ENCODE measurements around the gene TRAK1.

The TRAK1 gene

DNA sequence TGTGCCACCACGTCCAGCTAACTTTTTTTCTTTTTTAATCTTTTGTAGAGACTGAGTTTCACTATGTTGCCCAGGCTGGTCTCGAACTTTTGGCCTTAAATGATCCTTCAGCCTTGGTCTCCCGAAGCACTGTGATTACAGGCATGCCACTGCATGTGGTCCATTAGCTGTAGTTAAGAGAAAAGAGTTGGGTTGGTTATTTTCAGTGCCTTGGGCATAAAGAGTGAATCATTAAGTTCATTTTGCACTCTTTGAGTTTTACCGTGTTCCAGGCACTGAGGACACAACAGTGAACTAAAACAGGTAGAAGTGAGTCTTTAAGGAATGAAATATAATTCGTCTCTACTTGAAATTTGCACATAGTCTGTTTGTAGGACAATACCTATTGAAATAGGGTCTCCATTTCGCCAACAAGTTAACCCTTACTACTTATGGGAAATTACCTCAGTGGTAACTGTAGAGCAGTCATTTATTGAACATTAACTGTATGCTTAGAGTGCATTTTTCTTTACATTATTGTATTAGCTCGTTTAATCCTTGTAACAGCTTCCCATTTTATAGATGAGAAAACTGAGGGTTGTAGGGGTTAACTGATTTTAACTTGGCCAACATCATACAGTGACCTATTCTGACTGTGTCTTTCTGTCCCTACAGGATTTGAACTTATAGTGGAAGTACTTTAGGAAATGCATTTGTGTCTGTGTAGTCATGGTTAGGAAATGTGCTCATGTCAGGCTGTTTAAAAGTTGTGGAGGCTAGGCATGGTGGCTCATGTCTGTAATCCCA, 22.7 kb upstream of the TRAK1 start:
- DNase-seq = no peak

GRCh38 chr3:42070089-42070488, 21.1 kb upstream of the TRAK1 start:
- DNase-seq = no peak

DNA sequence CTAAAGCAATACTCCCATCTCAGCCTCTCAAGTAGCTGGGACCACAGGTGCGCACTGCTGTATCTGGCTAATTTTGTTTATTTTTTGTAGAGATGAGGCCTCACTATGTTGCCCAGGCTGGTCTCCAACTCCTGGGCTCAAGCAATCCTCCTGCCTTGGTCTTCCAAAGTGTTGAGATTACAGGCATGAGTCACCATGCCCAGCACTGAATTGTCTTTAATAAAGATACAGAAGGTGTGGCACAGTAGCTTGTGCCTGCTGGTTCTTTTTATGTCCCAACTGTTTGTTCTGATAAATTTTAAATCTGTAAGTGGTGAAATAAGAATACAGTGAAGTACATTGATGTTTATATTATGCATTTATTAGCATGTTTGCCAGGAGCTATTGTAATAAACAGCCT, 20.6 kb upstream of the TRAK1 start:
- no peak for DNase-seq

DNA sequence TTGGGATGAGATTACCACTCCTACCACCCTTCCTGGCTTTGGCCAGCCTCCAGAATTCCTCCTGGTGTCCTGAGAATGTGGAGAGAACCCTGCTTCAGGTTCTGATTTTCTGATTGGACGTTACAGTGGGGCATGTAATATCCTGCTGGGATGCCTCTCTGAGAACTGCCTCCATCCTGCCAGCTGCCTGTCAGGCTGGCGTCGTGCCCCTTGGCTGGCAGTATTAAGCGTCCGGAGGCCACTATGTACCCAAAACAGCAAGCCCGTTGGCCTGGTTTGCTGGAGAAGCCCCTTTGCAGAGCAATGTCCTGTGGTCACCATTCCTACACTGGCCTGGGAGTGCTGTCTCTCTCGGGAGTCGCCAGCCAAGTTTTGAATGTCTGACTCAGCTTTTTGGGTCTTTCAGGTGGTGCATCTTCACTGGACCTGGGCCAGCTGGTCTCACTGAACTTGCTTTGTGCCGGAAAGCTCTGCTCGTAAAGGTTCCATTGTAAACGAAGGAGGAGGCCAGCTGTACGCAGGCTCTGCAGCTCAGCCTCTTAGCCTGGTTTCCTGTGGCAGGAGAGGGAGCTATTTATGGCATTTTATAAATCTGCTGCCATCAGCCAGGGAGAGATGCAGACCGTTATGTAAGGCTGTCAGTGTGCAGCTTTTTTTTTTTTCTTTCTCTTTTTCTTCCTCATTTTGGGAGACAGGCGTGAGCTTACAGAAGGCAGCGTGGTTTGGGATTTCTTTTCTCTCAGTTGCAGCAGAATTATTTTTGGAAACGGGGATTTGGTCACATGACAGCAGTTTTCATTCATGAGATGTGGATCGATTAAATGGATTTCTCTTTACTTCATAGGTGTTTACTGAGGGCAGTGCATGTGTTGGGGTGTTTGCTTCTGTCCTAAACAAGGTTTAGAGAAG, 19.0 kb upstream of the TRAK1 start:
- no peak for DNase-seq

- DNase-seq = no peak
These were observed 18.3 kb upstream of the TRAK1 start for GRCh38 chr3:42072831-42073301.

DNA sequence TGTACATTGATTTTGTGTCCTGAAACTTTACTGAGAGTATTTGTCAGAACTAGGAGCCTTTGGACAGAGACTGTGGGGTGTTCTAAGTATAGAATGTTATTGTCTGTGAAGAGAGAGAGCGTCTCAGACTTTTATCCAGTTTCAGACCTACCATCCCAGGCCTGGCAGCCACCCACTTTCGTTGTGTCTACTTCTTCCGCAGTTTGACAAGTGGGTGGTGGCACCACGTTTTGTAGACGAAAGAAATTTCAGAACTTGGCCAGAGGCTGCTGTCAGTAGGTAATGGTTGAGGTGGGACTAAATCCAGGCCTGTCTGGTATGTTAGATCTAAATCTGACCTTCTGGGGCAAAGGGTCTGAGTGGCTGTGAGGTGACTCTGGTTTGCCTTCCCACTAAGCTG, 13.4 kb upstream of the TRAK1 start:
- DNase-seq = no peak

GRCh38 chr3:42078677-42079076, 12.5 kb upstream of the TRAK1 start:
- no peak for DNase-seq

DNA sequence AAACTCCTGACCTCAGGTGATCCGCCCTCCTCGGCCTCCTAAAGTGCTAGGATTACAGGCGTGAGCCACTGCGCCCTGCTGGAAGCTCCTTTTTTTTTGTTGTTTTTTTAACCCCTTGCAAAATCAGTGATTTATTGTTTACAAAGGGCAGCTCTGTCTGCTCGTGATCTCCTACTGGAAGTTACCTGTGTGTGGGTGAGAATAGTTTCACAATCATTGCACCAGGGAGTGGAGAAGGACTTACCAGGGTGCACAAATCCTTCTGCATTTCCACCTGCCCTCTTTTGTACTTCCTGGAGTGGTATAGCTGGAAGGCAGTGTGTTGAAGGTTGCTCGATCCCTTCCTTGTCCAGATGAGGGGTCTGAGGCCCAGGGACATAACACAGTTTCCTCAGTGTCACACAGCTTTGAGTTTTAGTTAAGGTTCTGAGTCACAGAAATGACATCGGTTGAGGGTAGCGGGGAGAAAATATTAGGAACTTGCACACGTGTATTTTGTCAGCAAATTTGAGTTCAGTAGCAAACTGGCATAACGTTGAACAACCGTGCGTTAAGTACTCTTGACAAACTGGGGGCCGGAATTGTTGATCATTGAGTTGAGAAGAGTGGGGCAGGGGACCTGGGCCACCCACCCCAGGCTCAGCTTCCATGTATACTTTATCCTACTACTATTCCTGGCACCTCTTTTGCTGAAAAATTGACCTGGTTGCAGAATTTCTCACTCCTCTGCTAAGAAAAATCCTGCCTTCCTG, 11.3 kb upstream of the TRAK1 start:
- DNase-seq = no peak

- DNase-seq = peak; percentile 32
These were observed 10.7 kb upstream of the TRAK1 start for GRCh38 chr3:42080453-42080872.

DNA sequence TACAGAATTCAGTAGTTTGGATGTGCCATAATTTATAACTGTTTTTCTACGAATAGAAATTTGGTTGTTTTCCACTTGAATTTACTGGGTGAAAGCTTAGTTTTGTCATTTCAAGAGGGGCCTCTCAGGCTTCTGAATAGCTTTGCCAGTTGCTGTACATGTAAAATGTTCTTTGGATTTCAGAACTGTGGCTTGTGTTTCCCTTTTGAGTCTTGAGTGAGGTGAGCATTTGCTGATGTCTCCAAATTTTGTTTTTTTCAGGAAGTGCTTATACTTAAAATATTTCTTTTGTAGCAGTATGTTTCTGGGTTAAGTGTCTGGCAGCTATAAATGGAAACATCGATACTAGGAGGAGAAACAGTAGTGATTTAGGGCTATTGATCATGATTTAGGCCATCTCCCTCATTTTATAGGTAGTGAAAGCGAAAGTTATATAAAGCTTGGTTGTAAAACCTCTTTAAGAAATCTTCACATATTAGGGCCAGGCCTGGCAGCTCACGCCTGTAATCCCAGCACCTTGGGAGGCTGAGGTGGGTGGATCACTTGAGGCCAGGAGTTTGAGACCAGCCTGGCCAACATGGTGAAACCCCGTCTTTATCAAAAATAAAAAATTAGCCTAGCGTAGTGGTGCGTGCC, 9.2 kb upstream of the TRAK1 start:
- DNase-seq = no peak

GRCh38 chr3:42084586-42084985, 6.6 kb upstream of the TRAK1 start:
- DNase-seq = no peak

DNA sequence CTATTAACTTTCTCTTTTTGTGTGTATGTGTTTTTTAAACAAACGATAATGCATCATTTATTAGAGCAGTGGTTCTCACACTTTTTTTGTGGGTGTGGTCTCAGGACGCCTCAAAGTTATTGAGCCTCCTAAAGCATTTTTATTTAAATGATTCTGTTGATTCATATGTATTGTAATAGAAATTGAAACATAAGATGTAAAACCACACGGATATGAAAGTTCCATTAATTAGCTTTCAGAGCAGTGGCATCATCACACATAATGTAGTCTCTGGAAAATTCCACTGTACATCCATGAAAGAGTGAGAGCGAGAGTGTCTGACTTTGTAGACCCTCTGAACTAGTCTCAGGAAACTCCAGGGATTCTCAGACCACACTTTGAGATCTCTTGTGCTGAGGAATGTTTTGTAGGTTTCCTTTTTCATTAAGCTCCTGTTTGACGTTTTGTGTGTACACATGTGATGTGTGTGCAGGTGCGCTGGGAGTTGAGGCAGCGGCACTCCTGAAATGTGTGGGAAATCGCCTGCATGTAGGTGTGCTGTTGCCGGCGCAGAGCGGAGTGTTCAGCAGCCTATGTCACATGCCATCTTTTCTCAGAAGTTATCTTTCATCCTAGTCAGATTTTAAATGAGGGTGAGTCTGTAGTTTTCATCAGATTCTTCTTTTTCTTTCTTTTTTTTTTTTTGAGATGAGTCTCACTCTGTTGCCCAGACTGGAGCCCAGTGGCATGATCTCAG, 5.3 kb upstream of the TRAK1 start:
- DNase-seq = no peak

DNA sequence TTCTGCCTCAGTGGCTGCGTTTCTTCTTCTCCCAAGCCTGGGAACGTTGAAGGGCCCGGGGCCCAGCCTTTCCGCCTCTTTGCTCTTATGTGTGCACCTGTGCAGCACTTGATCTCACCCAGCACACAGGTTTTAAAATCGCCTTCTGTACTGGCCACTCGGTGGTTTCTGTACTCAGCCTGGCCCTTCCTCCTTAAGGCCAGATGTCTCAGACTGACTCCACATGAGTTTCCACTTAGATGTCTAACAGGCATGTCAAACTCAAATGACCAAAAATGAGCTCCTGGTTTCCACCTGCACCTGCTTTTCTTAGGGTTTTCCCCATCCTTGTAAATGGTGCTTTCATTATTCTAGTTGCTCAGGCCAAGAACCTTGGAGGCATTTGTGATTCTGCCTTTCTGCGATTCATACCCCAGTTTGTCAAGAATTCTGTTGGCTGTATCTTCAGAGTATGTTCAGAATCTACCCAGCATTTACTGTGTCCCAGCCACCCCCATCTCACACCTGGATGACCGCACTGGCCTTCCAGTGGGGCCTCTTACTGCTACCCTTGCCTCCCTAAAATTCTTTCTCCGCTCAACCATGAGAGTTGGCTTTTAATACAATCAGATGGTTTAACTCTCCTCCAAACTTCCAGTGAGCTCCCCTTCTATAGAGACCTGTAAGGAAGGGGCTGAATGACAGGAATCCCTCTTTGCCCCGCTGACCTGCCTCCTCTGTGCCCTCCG, 2.2 kb upstream of the TRAK1 start:
- DNase-seq = no peak

DNA sequence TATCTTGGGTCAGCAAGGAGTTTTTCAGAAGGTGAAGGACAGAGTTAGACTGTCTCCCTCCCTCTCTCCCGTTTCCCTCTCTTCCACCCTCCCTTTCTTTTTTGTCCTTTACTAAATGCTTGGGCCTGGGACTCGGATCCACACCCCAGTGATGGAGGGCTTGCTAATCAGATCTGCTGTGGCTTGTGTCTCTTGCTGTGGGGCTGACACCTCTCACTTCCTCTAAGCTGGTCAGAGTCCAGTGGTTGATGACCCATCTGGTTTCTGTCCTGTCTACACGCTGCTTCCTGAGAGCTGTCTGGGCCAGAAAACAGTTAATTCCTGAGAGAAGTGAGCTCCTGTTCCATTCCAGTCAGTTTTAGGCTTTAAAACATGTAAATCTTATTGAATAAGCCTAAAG, 849 bp downstream of the TRAK1 start:
- DNase-seq = no peak

- no peak for DNase-seq
These were observed 3.0 kb downstream of the TRAK1 start for GRCh38 chr3:42094128-42094527.

DNA sequence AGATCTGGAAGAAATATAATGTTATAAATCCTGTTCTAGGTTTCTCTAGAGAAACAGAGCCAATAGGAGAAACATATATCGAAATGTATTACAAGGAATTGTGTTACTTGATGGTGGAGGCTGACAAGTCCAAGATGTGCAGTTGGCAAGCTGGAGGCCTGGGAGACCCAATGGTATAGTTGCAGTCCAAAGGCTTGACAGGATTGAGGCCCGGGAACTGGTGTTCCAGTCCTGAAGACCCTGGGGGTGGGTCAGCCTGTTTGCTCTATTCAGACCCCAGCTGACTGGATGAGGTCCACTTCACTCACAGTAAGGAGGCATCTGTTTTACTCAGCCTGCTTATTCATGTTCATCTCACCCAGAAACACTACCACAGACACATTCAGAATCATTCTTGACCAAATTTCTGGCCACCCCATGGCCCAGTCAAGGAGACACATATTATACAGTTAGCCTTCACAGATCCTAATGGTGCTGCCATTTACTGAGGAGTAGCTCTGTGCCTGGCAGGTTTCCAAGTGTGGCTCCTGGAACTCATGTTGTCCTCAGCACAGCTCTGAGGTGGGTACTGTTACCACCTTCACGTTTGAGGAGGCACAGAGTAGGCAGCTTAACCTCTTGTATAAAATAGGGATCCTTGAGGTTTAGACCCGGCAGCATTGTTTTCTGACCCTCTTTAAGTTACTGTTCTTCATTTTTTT, 3.7 kb downstream of the TRAK1 start:
- DNase-seq = no peak

- no peak for DNase-seq
These were observed 4.4 kb downstream of the TRAK1 start for GRCh38 chr3:42095540-42095939.

GRCh38 chr3:42096796-42097565, 5.8 kb downstream of the TRAK1 start:
- DNase-seq = no peak

GRCh38 chr3:42097566-42097946, 6.4 kb downstream of the TRAK1 start:
- DNase-seq = no peak

DNA sequence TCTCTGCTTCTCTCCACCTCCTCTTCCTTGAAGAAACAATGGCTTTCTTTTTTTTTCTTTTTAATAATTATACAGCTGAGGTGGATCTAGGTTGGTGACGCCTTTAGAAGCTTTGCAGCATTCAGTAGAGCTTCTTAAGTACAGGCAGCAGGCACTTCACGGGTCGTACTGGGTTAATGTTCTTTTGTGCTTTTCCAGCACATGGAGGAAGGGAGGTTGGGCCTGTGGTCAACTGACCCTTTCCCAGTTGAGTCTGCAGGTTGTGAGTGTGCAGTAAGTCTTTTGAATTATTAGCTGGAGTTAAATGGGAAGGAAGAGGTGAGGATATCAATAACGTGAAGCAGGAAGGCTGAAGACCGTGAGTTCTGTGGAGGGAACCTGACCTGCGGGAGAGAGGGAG, 7.0 kb downstream of the TRAK1 start:
- no peak for DNase-seq

Data from central memory CD4-positive, alpha-beta T cell (primary cell).